ENCODE results near the gene GRIN2C. TPM values are rescaled to one million over a fixed set of nuclear protein-coding genes. Genes with fewer than 3 reads are reported as not detected.

GRIN2C gene
- total RNA-seq, 1 experiment from 2014 or later, result 0.44 TPM

DNA sequence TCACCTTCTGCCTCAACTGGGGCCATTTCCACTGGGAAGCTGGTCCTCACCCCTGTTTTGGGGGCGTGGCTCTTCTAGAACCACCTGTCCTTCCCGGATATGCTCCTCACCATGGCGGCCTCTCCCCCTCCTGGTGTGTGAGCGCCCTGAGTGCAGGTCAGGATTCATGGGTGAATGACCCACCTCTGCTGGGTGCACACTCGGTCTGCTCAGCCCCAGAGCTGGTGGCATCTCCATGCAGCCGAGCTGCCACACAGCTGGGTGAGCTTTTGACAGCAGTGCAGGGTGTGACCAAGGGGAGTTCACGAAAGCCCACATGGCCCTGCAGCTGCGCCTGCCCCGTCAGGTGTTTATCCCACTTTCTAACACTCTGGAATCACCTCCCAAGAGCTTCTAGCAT, 27.3 kb downstream of the GRIN2C start:
- Histone ChIP-seq H3K79me1 (ENCODE audit: insufficient read depth, low read depth, low read length, poor library complexity, severe bottlenecking) (no peaks in the 10 kb centered on the region), H4K20me1 (ENCODE audit: control insufficient read depth, insufficient read depth, insufficient read length) (peaks cover 3% of the 10 kb centered on the region), H2AK5ac (ENCODE audit: insufficient read length, low read length) (no peak overlapping the region), H3T11ph (ENCODE audit: low read length) (no peak overlapping the region), H3K79me2 (ENCODE audit: insufficient read depth, low read length) (no peaks in the 10 kb centered on the region), H3K4ac (ENCODE audit: low read depth, low read length) (no peak overlapping the region), H3K56ac (ENCODE audit: insufficient read length, low read depth, low read length) (no peak overlapping the region), H3K9ac (ENCODE audit: extremely low read depth, insufficient read length, low read length) (no peak overlapping the region), H3K14ac (ENCODE audit: insufficient read depth, low read length) (no peak overlapping the region), H3K4me2 (ENCODE audit: insufficient read depth, insufficient read length, low read length) (no peak overlapping the region), H3K23me2 (ENCODE audit: insufficient read length, low read depth, low read length, poor library complexity, severe bottlenecking) (no peaks in the 10 kb centered on the region), H2AFZ (ENCODE audit: low read length) (no peak overlapping the region), H3K27me3 (ENCODE audit: insufficient read depth, low read length) (no peaks in the 10 kb centered on the region), H2BK15ac (ENCODE audit: low read depth, low read length) (no peak overlapping the region), H3K18ac (ENCODE audit: insufficient read length, low read depth, low read length) (no peak overlapping the region), H2BK120ac (ENCODE audit: low read depth, low read length, poor library complexity, severe bottlenecking) (no peak overlapping the region), H3K27ac (ENCODE audit: insufficient read length, low read depth, low read length) (no peak overlapping the region), H2BK12ac (ENCODE audit: insufficient read length, low read depth, low read length) (no peak overlapping the region), H2BK5ac (ENCODE audit: insufficient read length, low read length) (no peak overlapping the region), H3K9me3 (ENCODE audit: control insufficient read depth, low read depth, low read length) (no peaks in the 10 kb centered on the region), H4K91ac (ENCODE audit: insufficient read length, low read depth, low read length) (no peak overlapping the region), H3K23ac (ENCODE audit: insufficient read length, low read depth, low read length) (no peak overlapping the region), H2BK20ac (ENCODE audit: low read depth, low read length, poor library complexity, severe bottlenecking) (no peak overlapping the region), H4K5ac (ENCODE audit: insufficient read length, low read depth, low read length) (no peak overlapping the region), H3K4me1 (ENCODE audit: insufficient read depth, low read length) (no peaks in the 10 kb centered on the region), H4K8ac (replicated peaks; ENCODE audit: insufficient read length, low read depth, low read length) (no peak overlapping the region)
- TF ChIP-seq, protein P1, sequence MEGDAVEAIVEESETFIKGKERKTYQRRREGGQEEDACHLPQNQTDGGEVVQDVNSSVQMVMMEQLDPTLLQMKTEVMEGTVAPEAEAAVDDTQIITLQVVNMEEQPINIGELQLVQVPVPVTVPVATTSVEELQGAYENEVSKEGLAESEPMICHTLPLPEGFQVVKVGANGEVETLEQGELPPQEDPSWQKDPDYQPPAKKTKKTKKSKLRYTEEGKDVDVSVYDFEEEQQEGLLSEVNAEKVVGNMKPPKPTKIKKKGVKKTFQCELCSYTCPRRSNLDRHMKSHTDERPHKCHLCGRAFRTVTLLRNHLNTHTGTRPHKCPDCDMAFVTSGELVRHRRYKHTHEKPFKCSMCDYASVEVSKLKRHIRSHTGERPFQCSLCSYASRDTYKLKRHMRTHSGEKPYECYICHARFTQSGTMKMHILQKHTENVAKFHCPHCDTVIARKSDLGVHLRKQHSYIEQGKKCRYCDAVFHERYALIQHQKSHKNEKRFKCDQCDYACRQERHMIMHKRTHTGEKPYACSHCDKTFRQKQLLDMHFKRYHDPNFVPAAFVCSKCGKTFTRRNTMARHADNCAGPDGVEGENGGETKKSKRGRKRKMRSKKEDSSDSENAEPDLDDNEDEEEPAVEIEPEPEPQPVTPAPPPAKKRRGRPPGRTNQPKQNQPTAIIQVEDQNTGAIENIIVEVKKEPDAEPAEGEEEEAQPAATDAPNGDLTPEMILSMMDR (conservative IDR thresholded peaks at IDR 0.05), result no peak
- peaks cover 0 to 6% of the 10 kb centered on the region in 2 experiments; a peak in 1 of 4 replicates for H3K4me1 Mint-ChIP-seq
- H3K4me3 Mint-ChIP-seq, result no peak overlapping the region
- DNase-seq, result no peak
- no peaks in the 10 kb centered on the region for H3K9me3 Mint-ChIP-seq
- peaks cover 4% of the 10 kb centered on the region for H3K27me3 Mint-ChIP-seq (ENCODE audit: low read depth)
- no CpG with 5 or more reads among the region's 9 CpGs for WGBS (ENCODE audit: extremely low coverage, insufficient read length, low lambda C conversion rate)
- peaks cover 7 to 13% (median 12%) of the 10 kb centered on the region in 3 experiments; a peak in 6 of 7 replicates for H3K36me3 Mint-ChIP-seq (ENCODE audit: insufficient read depth in 1 of 3, low read depth in 3 of 3)
- peak overlapping the region in 1 of 3 experiments; percentile 77; a peak in 1 of 7 replicates for H3K27ac Mint-ChIP-seq

All from H9 (cell line).